WERI-Rb-1 (cell line): ENCODE results near the gene SYNDIG1.

Source experiments
- DNase-seq: peaks from one replicate; pipeline ENCODE4 v3.0.0-alpha.2; 2020
- H3K27ac ChIP-seq: fragments of 250-450 bp; sonication (Bioruptor Pico); 2 replicates; pipeline ENCODE4 v1.5.1; 2020; ENCODE audit warnings: mild to moderate bottlenecking, moderate library complexity
- H3K27me3 ChIP-seq: fragments of 250-450 bp; sonication (Bioruptor Pico); 2 replicates; pipeline ENCODE4 v1.5.1; 2021; ENCODE audit warnings: mild to moderate bottlenecking, low read depth, moderate library complexity; ENCODE audit not compliant: insufficient read depth, severe bottlenecking
- H3K36me3 ChIP-seq: fragments of 250-450 bp; sonication (Bioruptor Pico); 2 replicates; pipeline ENCODE4 v1.5.1; 2020; ENCODE audit warnings: mild to moderate bottlenecking, moderate library complexity
- H3K4me3 ChIP-seq: 2 replicates; pipeline ENCODE4 v1.5.1; 2011; ENCODE audit warnings: low read depth, mild to moderate bottlenecking, control low read depth, low read length
- H3K9me3 ChIP-seq: fragments of 250-450 bp; sonication (Bioruptor Pico); 2 replicates; pipeline ENCODE4 v1.5.1; 2021; ENCODE audit warnings: mild to moderate bottlenecking, moderate library complexity; ENCODE audit not compliant: severe bottlenecking
- TF ChIP-seq, protein P1 (sequence below): IDR thresholded peaks from 2 replicates; pipeline ENCODE4 v1.5.1; 2011; ENCODE audit warnings: low read depth, mild to moderate bottlenecking, control low read depth, inconsistent platforms, low read length

Gene SYNDIG1

DNA sequence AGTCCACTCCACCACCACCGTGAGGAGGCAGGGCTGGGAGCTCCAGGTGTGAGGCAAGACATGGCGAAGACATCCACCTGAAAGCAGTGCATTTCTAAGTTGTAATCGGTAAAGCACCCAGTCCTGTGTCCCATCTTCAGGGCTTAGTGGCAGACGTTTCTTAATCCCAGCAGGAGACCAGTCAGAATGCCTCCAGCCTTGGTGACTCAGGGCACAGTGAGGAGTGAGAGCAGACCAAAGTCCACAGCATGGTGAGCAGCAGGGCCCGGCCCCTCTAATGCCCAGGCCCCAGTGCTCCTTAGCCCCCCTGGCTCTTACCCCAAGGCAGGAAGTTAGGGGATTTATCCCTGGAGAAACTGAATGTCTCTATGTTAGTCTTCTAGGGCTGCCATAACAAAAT is 183.9 kb downstream of the SYNDIG1 start:
- Histone ChIP-seq H3K27ac (peak overlapping the region; percentile 40), H3K4me3 (no peak overlapping the region), H3K36me3 (no peaks in the 10 kb centered on the region), H3K9me3 (no peaks in the 10 kb centered on the region), H3K27me3 (no peaks in the 10 kb centered on the region)
- peak; percentile 53 for DNase-seq
- TF ChIP-seq, protein P1, sequence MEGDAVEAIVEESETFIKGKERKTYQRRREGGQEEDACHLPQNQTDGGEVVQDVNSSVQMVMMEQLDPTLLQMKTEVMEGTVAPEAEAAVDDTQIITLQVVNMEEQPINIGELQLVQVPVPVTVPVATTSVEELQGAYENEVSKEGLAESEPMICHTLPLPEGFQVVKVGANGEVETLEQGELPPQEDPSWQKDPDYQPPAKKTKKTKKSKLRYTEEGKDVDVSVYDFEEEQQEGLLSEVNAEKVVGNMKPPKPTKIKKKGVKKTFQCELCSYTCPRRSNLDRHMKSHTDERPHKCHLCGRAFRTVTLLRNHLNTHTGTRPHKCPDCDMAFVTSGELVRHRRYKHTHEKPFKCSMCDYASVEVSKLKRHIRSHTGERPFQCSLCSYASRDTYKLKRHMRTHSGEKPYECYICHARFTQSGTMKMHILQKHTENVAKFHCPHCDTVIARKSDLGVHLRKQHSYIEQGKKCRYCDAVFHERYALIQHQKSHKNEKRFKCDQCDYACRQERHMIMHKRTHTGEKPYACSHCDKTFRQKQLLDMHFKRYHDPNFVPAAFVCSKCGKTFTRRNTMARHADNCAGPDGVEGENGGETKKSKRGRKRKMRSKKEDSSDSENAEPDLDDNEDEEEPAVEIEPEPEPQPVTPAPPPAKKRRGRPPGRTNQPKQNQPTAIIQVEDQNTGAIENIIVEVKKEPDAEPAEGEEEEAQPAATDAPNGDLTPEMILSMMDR: no peak

DNA sequence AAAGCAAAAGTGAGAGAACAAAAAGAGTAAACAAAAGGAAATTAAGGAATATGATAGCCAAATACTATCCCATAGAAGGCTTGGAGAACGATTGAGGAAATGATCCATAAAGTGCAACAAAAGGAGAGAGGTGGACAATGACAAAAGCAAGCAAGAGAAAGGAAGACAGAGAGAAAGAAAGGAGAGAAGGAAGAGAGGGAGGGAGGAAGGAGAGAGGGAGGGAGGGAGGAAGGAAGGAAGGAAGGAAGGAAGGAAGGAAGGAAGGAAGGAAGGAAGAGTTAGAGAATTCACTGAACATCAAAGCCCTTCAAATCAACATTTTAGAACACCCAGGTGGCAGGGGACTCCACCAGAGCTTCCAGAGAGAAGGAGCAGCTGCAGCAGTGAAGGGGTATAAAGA is 185.0 kb downstream of the SYNDIG1 start:
- TF ChIP-seq, protein P1: no peak
- DNase-seq: no peak
- Histone ChIP-seq H3K9me3 (no peaks in the 10 kb centered on the region), H3K27ac (no peak overlapping the region), H3K36me3 (no peaks in the 10 kb centered on the region), H3K27me3 (no peaks in the 10 kb centered on the region), H3K4me3 (no peak overlapping the region)

DNA sequence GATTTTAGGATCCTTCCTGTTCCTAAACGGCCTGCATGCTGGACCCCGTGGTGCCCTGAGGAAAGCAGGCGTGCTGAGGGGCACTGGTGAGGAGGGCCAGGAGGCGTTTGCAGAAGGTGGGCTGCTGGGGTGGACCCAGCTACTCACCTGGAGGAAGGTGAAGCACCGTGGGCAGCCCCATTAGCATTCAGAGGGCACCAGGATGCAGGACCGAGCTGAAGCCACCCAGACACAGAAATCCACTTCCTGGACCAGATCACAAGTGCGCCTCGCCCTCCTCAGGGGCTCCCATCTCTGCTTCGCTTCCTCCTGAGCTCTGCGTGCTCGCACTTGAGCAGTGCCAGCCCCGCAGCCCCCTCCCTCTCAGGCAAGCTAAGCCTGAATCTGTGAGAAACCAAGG is 187.0 kb downstream of the SYNDIG1 start:
- Histone ChIP-seq H3K9me3 (no peaks in the 10 kb centered on the region), H3K36me3 (no peaks in the 10 kb centered on the region), H3K4me3 (no peak overlapping the region), H3K27me3 (no peaks in the 10 kb centered on the region), H3K27ac (no peak overlapping the region)
- DNase-seq: no peak
- TF ChIP-seq, protein P1: no peak

DNA sequence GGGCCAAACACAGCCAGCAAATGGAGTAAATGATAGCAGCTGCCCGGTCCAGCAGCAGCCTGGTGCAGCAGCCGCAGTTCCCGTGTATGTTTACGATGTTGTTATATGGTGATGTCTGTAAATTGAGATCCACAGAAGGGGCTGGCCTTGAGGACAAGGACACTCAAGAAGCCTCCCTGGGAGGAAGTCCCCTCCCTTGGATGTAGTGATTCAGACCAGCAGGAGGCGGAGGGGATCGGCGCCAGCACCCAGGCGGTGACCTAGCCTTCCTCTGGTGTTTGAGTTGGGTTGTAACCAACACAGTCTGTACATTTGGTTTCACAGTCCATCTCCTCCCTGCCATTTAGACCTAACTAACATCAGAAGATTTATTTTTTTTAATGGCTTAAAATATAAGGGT is 187.8 kb downstream of the SYNDIG1 start:
- no peak for DNase-seq
- no peaks in the 10 kb centered on the region for H3K9me3 ChIP-seq
- no peaks in the 10 kb centered on the region for H3K27me3 ChIP-seq
- no peak overlapping the region for H3K27ac ChIP-seq
- H3K4me3 ChIP-seq: no peak overlapping the region
- TF ChIP-seq, protein P1: no peak
- no peaks in the 10 kb centered on the region for H3K36me3 ChIP-seq

DNA sequence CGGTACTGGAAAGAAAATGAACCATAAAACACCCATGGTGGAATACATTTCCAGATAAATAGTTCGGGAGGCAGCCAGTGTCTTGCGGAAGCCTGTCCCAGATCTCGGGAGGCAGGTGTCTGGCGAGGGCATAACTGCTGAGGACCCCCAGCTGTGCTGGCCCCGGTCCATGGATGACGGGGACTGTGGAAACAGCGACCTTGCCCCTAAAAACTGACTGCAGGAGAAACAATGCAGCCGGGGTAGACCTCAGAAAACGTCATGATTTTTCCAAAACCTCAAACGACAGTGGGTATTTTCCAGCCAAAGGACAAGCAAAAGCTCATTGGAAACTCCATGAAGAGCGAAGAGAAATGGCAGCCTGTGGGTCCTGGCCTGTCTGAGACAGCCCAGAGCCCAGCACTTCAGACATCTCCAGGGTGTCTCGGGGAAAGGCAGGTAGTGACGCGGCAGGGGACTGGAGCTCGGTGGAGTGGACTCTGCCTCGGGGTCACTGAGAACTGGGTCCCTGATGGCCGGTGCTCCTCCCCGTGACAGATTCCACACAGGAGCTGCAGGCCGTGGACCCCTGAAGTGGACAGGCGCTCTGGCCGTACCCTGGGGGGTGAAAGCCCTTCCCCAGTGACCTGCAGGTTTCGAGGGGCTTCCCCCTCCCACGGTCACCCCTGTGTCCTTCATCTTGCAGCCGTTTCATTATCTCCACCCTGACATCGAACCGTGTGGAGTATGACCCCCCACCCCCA is 188.6 kb downstream of the SYNDIG1 start:
- H3K4me3 ChIP-seq: no peak overlapping the region
- no peaks in the 10 kb centered on the region for H3K27me3 ChIP-seq
- no peaks in the 10 kb centered on the region for H3K36me3 ChIP-seq
- no peak overlapping the region for H3K27ac ChIP-seq
- no peak for DNase-seq
- no peaks in the 10 kb centered on the region for H3K9me3 ChIP-seq
- TF ChIP-seq, protein P1: no peak
